B cell (primary cell): ENCODE measurements around the gene ING5.

Experiments used
- CTCF ChIP-seq: fragments of 200-600 bp; IDR thresholded peaks from one replicate; pipeline ENCODE4 v1.8.0; 2022; ENCODE audit warnings: antibody characterized with exemption, mild to moderate bottlenecking
- EZH2 ChIP-seq: IDR thresholded peaks from 2 replicates; pipeline ENCODE4 v1.6.1; 2012; ENCODE audit warnings: borderline replicate concordance, low read depth, mild to moderate bottlenecking, moderate library complexity, low read length; ENCODE audit not compliant: insufficient read depth, poor library complexity, severe bottlenecking

GRCh38 chr2:241690202-241690717, 11.6 kb upstream of the ING5 start:
- TF ChIP-seq CTCF = no peak
- TF ChIP-seq EZH2 = no peak
